Dendritic cell treated with granulocyte-macrophage colony-stimulating factor and Interleukin-4, amounts not matched to agents 40 ng/mL and 50 ng/mL, for 4 days (primary cell): ENCODE results near the gene LZTR1.

Experiments
- H3K27ac Mint-ChIP-seq: one replicate; pipeline ENCODE4 v1.8.0; 2022; ENCODE audit warnings: mild to moderate bottlenecking, mixed read lengths
- H3K27me3 Mint-ChIP-seq: one replicate; pipeline ENCODE4 v1.8.0; 2022; ENCODE audit warnings: mild to moderate bottlenecking, mixed read lengths
- H3K36me3 Mint-ChIP-seq: one replicate; pipeline ENCODE4 v1.8.0; 2022; ENCODE audit warnings: low read depth, mixed read lengths
- H3K4me1 Mint-ChIP-seq: one replicate; pipeline ENCODE4 v1.8.0; 2022; ENCODE audit warnings: low read depth, mixed read lengths
- H3K4me3 Mint-ChIP-seq: one replicate; pipeline ENCODE4 v1.8.0; 2022; ENCODE audit warnings: mild to moderate bottlenecking, moderate library complexity, mixed read lengths
- H3K9me3 Mint-ChIP-seq: one replicate; pipeline ENCODE4 v1.8.0; 2022; ENCODE audit warnings: mixed read lengths
- intact Hi-C: fragments of 100-400 bp; cut with micrococcal nuclease; formaldehyde crosslinking; loops from one replicate; pipeline ENCODE4 v1.15.0; 2022

The LZTR1 gene

GRCh38 chr22:20945578-20945934 is 36.5 kb upstream of the LZTR1 start:
- no peak overlapping the region for H3K4me3 Mint-ChIP-seq
- no peaks in the 10 kb centered on the region for H3K27me3 Mint-ChIP-seq
- no peaks in the 10 kb centered on the region for H3K9me3 Mint-ChIP-seq
- intact Hi-C loops = no loop called here
- H3K4me1 Mint-ChIP-seq = peaks cover 38% of the 10 kb centered on the region
- no peak overlapping the region for H3K27ac Mint-ChIP-seq
- peaks cover 47% of the 10 kb centered on the region for H3K36me3 Mint-ChIP-seq

GRCh38 chr22:20946080-20946986 is 35.8 kb upstream of the LZTR1 start:
- Mint-ChIP-seq H3K4me3 (no peak overlapping the region), H3K9me3 (no peaks in the 10 kb centered on the region), H3K4me1 (peaks cover 30% of the 10 kb centered on the region), H3K36me3 (peaks cover 48% of the 10 kb centered on the region), H3K27me3 (no peaks in the 10 kb centered on the region), H3K27ac (no peak overlapping the region)
- intact Hi-C loops = no loop called here

GRCh38 chr22:20946991-20947390 is 35.1 kb upstream of the LZTR1 start:
- Mint-ChIP-seq H3K4me3 (no peak overlapping the region), H3K4me1 (peaks cover 26% of the 10 kb centered on the region), H3K27ac (no peak overlapping the region), H3K36me3 (peaks cover 51% of the 10 kb centered on the region), H3K27me3 (no peaks in the 10 kb centered on the region), H3K9me3 (no peaks in the 10 kb centered on the region)
- intact Hi-C loops = no loop called here

- H3K4me3 Mint-ChIP-seq = no peak overlapping the region
- no peaks in the 10 kb centered on the region for H3K9me3 Mint-ChIP-seq
- intact Hi-C loops = no loop called here
- H3K36me3 Mint-ChIP-seq = peaks cover 54% of the 10 kb centered on the region
- peaks cover 15% of the 10 kb centered on the region for H3K4me1 Mint-ChIP-seq
- no peak overlapping the region for H3K27ac Mint-ChIP-seq
- no peaks in the 10 kb centered on the region for H3K27me3 Mint-ChIP-seq
Observed at GRCh38 chr22:20948450-20948849, 33.6 kb upstream of the LZTR1 start.

GRCh38 chr22:20948989-20949388 is 33.1 kb upstream of the LZTR1 start:
- intact Hi-C loops = no loop called here
- Mint-ChIP-seq H3K4me1 (peaks cover 15% of the 10 kb centered on the region), H3K27ac (no peak overlapping the region), H3K27me3 (no peaks in the 10 kb centered on the region), H3K36me3 (peaks cover 60% of the 10 kb centered on the region), H3K4me3 (no peak overlapping the region), H3K9me3 (no peaks in the 10 kb centered on the region)

GRCh38 chr22:20949698-20950183 is 32.4 kb upstream of the LZTR1 start:
- intact Hi-C loops = no loop called here
- Mint-ChIP-seq H3K4me1 (peaks cover 20% of the 10 kb centered on the region), H3K27me3 (no peaks in the 10 kb centered on the region), H3K27ac (no peak overlapping the region), H3K9me3 (no peaks in the 10 kb centered on the region), H3K36me3 (peaks cover 66% of the 10 kb centered on the region), H3K4me3 (no peak overlapping the region)

- peaks cover 19% of the 10 kb centered on the region for H3K4me1 Mint-ChIP-seq
- intact Hi-C loops = no loop called here
- no peak overlapping the region for H3K4me3 Mint-ChIP-seq
- no peaks in the 10 kb centered on the region for H3K9me3 Mint-ChIP-seq
- no peaks in the 10 kb centered on the region for H3K27me3 Mint-ChIP-seq
- no peak overlapping the region for H3K27ac Mint-ChIP-seq
- H3K36me3 Mint-ChIP-seq = peaks cover 66% of the 10 kb centered on the region
Observed at GRCh38 chr22:20951151-20951931, 30.8 kb upstream of the LZTR1 start.

- Mint-ChIP-seq H3K4me1 (peaks cover 25% of the 10 kb centered on the region), H3K9me3 (no peaks in the 10 kb centered on the region), H3K36me3 (peaks cover 71% of the 10 kb centered on the region), H3K27me3 (no peaks in the 10 kb centered on the region), H3K4me3 (no peak overlapping the region), H3K27ac (no peak overlapping the region)
- intact Hi-C loops = no loop called here
Observed at GRCh38 chr22:20951932-20952380, 30.1 kb upstream of the LZTR1 start.

- no peak overlapping the region for H3K27ac Mint-ChIP-seq
- peaks cover 26% of the 10 kb centered on the region for H3K4me1 Mint-ChIP-seq
- peaks cover 78% of the 10 kb centered on the region for H3K36me3 Mint-ChIP-seq
- H3K9me3 Mint-ChIP-seq = no peaks in the 10 kb centered on the region
- H3K4me3 Mint-ChIP-seq = no peak overlapping the region
- intact Hi-C loops = no loop called here
- no peaks in the 10 kb centered on the region for H3K27me3 Mint-ChIP-seq
Observed at GRCh38 chr22:20952544-20953341, 29.4 kb upstream of the LZTR1 start.

GRCh38 chr22:20953342-20953608 is 28.8 kb upstream of the LZTR1 start:
- H3K27ac Mint-ChIP-seq = no peak overlapping the region
- H3K36me3 Mint-ChIP-seq = peaks cover 78% of the 10 kb centered on the region
- H3K4me1 Mint-ChIP-seq = peaks cover 31% of the 10 kb centered on the region
- H3K27me3 Mint-ChIP-seq = no peaks in the 10 kb centered on the region
- H3K4me3 Mint-ChIP-seq = no peak overlapping the region
- intact Hi-C loops = no loop called here
- no peaks in the 10 kb centered on the region for H3K9me3 Mint-ChIP-seq

GRCh38 chr22:20953668-20954500 is 28.2 kb upstream of the LZTR1 start:
- Mint-ChIP-seq H3K9me3 (no peaks in the 10 kb centered on the region), H3K36me3 (peaks cover 72% of the 10 kb centered on the region), H3K27ac (no peak overlapping the region), H3K27me3 (no peaks in the 10 kb centered on the region), H3K4me3 (no peak overlapping the region), H3K4me1 (peaks cover 36% of the 10 kb centered on the region)
- intact Hi-C loops = no loop called here

GRCh38 chr22:20955548-20955947 is 26.5 kb upstream of the LZTR1 start:
- peaks cover 36% of the 10 kb centered on the region for H3K4me1 Mint-ChIP-seq
- no peak overlapping the region for H3K4me3 Mint-ChIP-seq
- peaks cover 65% of the 10 kb centered on the region for H3K36me3 Mint-ChIP-seq
- H3K27ac Mint-ChIP-seq = no peak overlapping the region
- no peaks in the 10 kb centered on the region for H3K27me3 Mint-ChIP-seq
- H3K9me3 Mint-ChIP-seq = no peaks in the 10 kb centered on the region
- intact Hi-C loops = loop anchor here (5.0 kb wide), 1 partner anchor 68 kb away; no protein-coding TSS in a partner anchor
